GM10248 (cell line): ENCODE measurements around the gene ABHD2.

Experiments
- CTCF ChIA-PET: fragments of 300-600 bp; sonication (Branson Sonifier 250); formaldehyde crosslinking; extraction: SDS; loops from one replicate; lab custom pipeline; 2021; ENCODE audit warnings: antibody characterized with exemption; lab: Yijun Ruan, JAX
- POLR2A ChIA-PET: fragments of 350-650 bp; sonication (Branson Sonifier 250); formaldehyde crosslinking; extraction: SDS; loops from one replicate; lab custom pipeline; 2020; ENCODE audit warnings: antibody characterized with exemption; lab: Yijun Ruan, JAX
- DNase-seq: peaks from one replicate; pipeline ENCODE4 v3.0.0; 2012; ENCODE audit errors: extremely low spot score
- CTCF ChIP-seq: IDR thresholded peaks from 2 replicates; pipeline ENCODE4 v1.5.1; 2012; ENCODE audit warnings: mild to moderate bottlenecking, low read depth; ENCODE audit errors: extremely low read depth, missing control alignments, control extremely low read depth

The ABHD2 gene

GRCh38 chr15:89209057-89209456 is 120.8 kb downstream of the ABHD2 start:
- ChIA-PET POLR2A (no interaction called here), CTCF (interaction anchor here (0.8 to 1.3 kb wide), 3 partner anchors 13 to 42 kb away, joined by 3 read pairs; no protein-coding TSS in a partner anchor)
- TF ChIP-seq CTCF, result no peak
- DNase-seq, result no peak

- DNase-seq, result no peak
- no peak for TF ChIP-seq CTCF
- CTCF ChIA-PET, result no interaction called here
- POLR2A ChIA-PET, result interaction anchor here (0.7 kb wide), 1 partner anchor 86 kb away, joined by 3 read pairs; no protein-coding TSS in a partner anchor
Measured at GRCh38 chr15:89211678-89212170, 123.5 kb downstream of the ABHD2 start.

- ChIA-PET CTCF (interaction anchor here (0.9 to 4.1 kb wide), 7 partner anchors 9 to 44 kb away, joined by 3 to 52 read pairs (median 4); partner anchors contain the start of gene FANCI), POLR2A (no interaction called here)
- DNase-seq, result no peak
- no peak for TF ChIP-seq CTCF
Measured at GRCh38 chr15:89215627-89216026, 127.4 kb downstream of the ABHD2 start.

GRCh38 chr15:89217031-89217430 is 128.8 kb downstream of the ABHD2 start:
- no peak for DNase-seq
- CTCF ChIA-PET, result interaction anchor here (1.0 to 4.1 kb wide), 4 partner anchors 10 to 27 kb away, joined by 3 to 52 read pairs (median 3); partner anchors contain the start of gene FANCI
- POLR2A ChIA-PET, result no interaction called here
- TF ChIP-seq CTCF, result no peak

GRCh38 chr15:89217686-89218376 is 129.6 kb downstream of the ABHD2 start:
- CTCF ChIA-PET, result interaction anchor here (1.1 to 4.1 kb wide), 3 partner anchors 11 to 26 kb away, joined by 3 to 52 read pairs (median 3); partner anchors contain the start of gene FANCI
- no peak for DNase-seq
- no peak for TF ChIP-seq CTCF
- POLR2A ChIA-PET, result no interaction called here

GRCh38 chr15:89218531-89218930 is 130.3 kb downstream of the ABHD2 start:
- DNase-seq, result no peak
- ChIA-PET CTCF (interaction anchor here (4.1 kb wide), 1 partner anchor 12 kb away, joined by 52 read pairs; no protein-coding TSS in a partner anchor), POLR2A (no interaction called here)
- no peak for TF ChIP-seq CTCF
